ENCODE measurements around the gene TRIM47. TPM values are rescaled to one million over a fixed set of nuclear protein-coding genes. Genes with fewer than 3 reads are reported as not detected.

Gene TRIM47
- total and polyA plus RNA-seq, 2 of the 13 experiments (the other 11 are each of a cell fraction or from before 2014, with no cell fraction given), result 33.5 to 82.0 TPM

- TF ChIP-seq ZBTB4 (CRISPR knock-in tag; IDR thresholded peaks at IDR 0.05; ENCODE audit: borderline replicate concordance) (0 out of 2 replicates have a peak, but pooled peaks have one; percentile 46), BCL6 (CRISPR knock-in tag; IDR thresholded peaks at IDR 0.05) (no peak), MXD4 (CRISPR knock-in tag; IDR thresholded peaks at IDR 0.05) (0 out of 2 replicates have a peak, but pooled peaks have one; percentile 28), ZNF124 (CRISPR knock-in tag; IDR thresholded peaks at IDR 0.05) (0 out of 2 replicates have a peak, but pooled peaks have one; percentile 33), XRCC5 (optimal IDR thresholded peaks at IDR 0.05; ENCODE audit: low read length) (peak; percentile 76), ATF6 (CRISPR knock-in tag; conservative IDR thresholded peaks at IDR 0.05) (no peak), CTCF (CRISPR knock-in tag; IDR thresholded peaks at IDR 0.05) (peak; percentile 79), ZNF441 (CRISPR knock-in tag; IDR thresholded peaks at IDR 0.05; ENCODE audit: borderline replicate concordance) (no peak), RBFOX2 (IDR thresholded peaks at IDR 0.05; ENCODE audit: low read depth, low read length) (peak; percentile 52; the same call in 1 of the 2 replicates), SALL2 (CRISPR knock-in tag; IDR thresholded peaks at IDR 0.05) (no peak), NCOA1 (CRISPR knock-in tag; IDR thresholded peaks at IDR 0.05) (no peak), ATF2 (CRISPR knock-in tag; IDR thresholded peaks at IDR 0.05) (0 out of 2 replicates have a peak, but pooled peaks have one; percentile 15), ZNF34 (CRISPR knock-in tag; IDR thresholded peaks at IDR 0.05; ENCODE audit: borderline replicate concordance) (no peak), GABPB1 (CRISPR knock-in tag; IDR thresholded peaks at IDR 0.05) (peak; percentile 17; the same call in 1 of the 2 replicates), ZBTB38 (CRISPR knock-in tag; IDR thresholded peaks at IDR 0.05) (peak; percentile 33; the same call in 1 of the 2 replicates), NR2F6 (IDR thresholded peaks at IDR 0.05) (peak; percentile 27; the same call in 1 of the 2 replicates), NR2F6 (CRISPR knock-in tag; IDR thresholded peaks at IDR 0.05) (peak; percentile 33; the same call in 1 of the 2 replicates), ZNF501 (CRISPR knock-in tag; IDR thresholded peaks at IDR 0.05) (0 out of 2 replicates have a peak, but pooled peaks have one; percentile 52), NR0B2 (CRISPR knock-in tag; IDR thresholded peaks at IDR 0.05) (0 out of 2 replicates have a peak, but pooled peaks have one; percentile 52)
These were observed 48.0 kb downstream of the TRIM47 start (continued) for GRCh38 chr17:75830164-75831031.

Measured in HepG2 (cell line).